ENCODE measurements around the gene PLAU. TPM values are rescaled to one million over a fixed set of nuclear protein-coding genes. Genes with fewer than 3 reads are reported as not detected.

PLAU gene
- total and polyA plus RNA-seq, 2 experiments from 2014 or later = 5.2 to 11.1 TPM

- Histone ChIP-seq H3K9me3 (ENCODE audit: low read depth) (no peaks in the 10 kb centered on the region), H3K4me3 (no peak overlapping the region), H3K79me2 (no peaks in the 10 kb centered on the region), H4K20me1 (ENCODE audit: insufficient read depth, poor library complexity, severe bottlenecking) (no peaks in the 10 kb centered on the region), H3K4me2 (no peak overlapping the region), H3K4me1 (ENCODE audit: insufficient read depth) (peaks cover 6% of the 10 kb centered on the region), H2AFZ (no peak overlapping the region), H3K36me3 (replicated peaks; ENCODE audit: insufficient read depth, low read depth) (no peaks in the 10 kb centered on the region), H3K27ac (no peak overlapping the region), H3K9me2 (replicated peaks; ENCODE audit: insufficient read depth) (no peaks in the 10 kb centered on the region), H3K27me3 (no peaks in the 10 kb centered on the region)
- no peak for DNase-seq (ENCODE audit: low spot score)
- no peak for TF ChIP-seq EZH2phosphoT487 (IDR thresholded peaks at IDR 0.05; ENCODE audit: low read depth, severe bottlenecking, unreplicated experiment)
- TF ChIP-seq EZH2 (IDR thresholded peaks at IDR 0.05; ENCODE audit: borderline replicate concordance) = no peak
- TF ChIP-seq CTCF (IDR thresholded peaks at IDR 0.05; ENCODE audit: poor library complexity) = no peak
- 50% methylated on average over 2 of the region's 2 CpGs for WGBS (ENCODE audit: low lambda C conversion rate, missing lambda C conversion rate)
Measured at GRCh38 chr10:73922864-73923133, 11.9 kb downstream of the PLAU start.

- DNase-seq (ENCODE audit: low spot score) = no peak
- TF ChIP-seq CTCF (IDR thresholded peaks at IDR 0.05; ENCODE audit: poor library complexity) = no peak
- no peak for TF ChIP-seq EZH2 (IDR thresholded peaks at IDR 0.05; ENCODE audit: borderline replicate concordance)
- no peak for TF ChIP-seq EZH2phosphoT487 (IDR thresholded peaks at IDR 0.05; ENCODE audit: low read depth, severe bottlenecking, unreplicated experiment)
- no peaks in the 10 kb centered on the region for H3K9me2 ChIP-seq (replicated peaks; ENCODE audit: insufficient read depth)
- no peaks in the 10 kb centered on the region for H3K9me3 ChIP-seq (ENCODE audit: low read depth)
- WGBS (ENCODE audit: low lambda C conversion rate, missing lambda C conversion rate) = 35% methylated on average over 4 of the region's 4 CpGs
- no peak overlapping the region for H3K4me3 ChIP-seq
- no peaks in the 10 kb centered on the region for H4K20me1 ChIP-seq (ENCODE audit: insufficient read depth, poor library complexity, severe bottlenecking)
- H3K79me2 ChIP-seq = no peaks in the 10 kb centered on the region
- no peak overlapping the region for H3K27ac ChIP-seq
- H3K4me2 ChIP-seq = no peak overlapping the region
- peaks cover 6% of the 10 kb centered on the region for H3K4me1 ChIP-seq (ENCODE audit: insufficient read depth)
- no peaks in the 10 kb centered on the region for H3K27me3 ChIP-seq
- no peaks in the 10 kb centered on the region for H3K36me3 ChIP-seq (replicated peaks; ENCODE audit: insufficient read depth, low read depth)
- no peak overlapping the region for H2AFZ ChIP-seq
Measured at GRCh38 chr10:73923935-73924598, 13.1 kb downstream of the PLAU start.

DNA sequence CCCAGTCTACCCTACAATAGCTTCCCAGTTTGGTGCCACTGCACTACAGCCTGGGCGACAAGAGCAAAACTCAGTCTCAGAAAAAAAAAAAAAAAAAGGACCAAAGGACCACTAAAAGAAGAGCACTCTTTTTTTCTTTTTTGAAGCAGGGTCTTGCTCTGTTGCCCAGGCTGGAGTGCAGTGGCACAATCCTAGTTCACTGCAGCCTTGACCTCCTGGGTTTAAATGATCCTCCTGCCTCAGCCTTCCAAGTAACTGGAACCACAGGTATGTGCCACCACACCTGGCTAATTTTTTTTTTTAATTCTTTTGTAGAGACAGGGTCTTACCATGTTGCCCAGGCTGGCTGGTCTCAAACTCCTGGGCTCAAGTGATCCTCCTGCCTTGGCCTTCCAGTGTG is 14.0 kb downstream of the PLAU start:
- no peak overlapping the region for H3K27ac ChIP-seq
- H4K20me1 ChIP-seq (ENCODE audit: insufficient read depth, poor library complexity, severe bottlenecking) = no peaks in the 10 kb centered on the region
- WGBS (ENCODE audit: low lambda C conversion rate, missing lambda C conversion rate) = 89% methylated on average over 1 of the region's 1 CpG
- H3K36me3 ChIP-seq (replicated peaks; ENCODE audit: insufficient read depth, low read depth) = no peaks in the 10 kb centered on the region
- no peak overlapping the region for H3K4me2 ChIP-seq
- DNase-seq (ENCODE audit: low spot score) = no peak
- no peaks in the 10 kb centered on the region for H3K9me2 ChIP-seq (replicated peaks; ENCODE audit: insufficient read depth)
- no peak overlapping the region for H3K4me3 ChIP-seq
- H3K27me3 ChIP-seq = no peaks in the 10 kb centered on the region
- H3K4me1 ChIP-seq (ENCODE audit: insufficient read depth) = peaks cover 3% of the 10 kb centered on the region
- H3K9me3 ChIP-seq (ENCODE audit: low read depth) = no peaks in the 10 kb centered on the region
- H2AFZ ChIP-seq = no peak overlapping the region
- TF ChIP-seq EZH2phosphoT487 (IDR thresholded peaks at IDR 0.05; ENCODE audit: low read depth, severe bottlenecking, unreplicated experiment) (no peak), CTCF (IDR thresholded peaks at IDR 0.05; ENCODE audit: poor library complexity) (no peak), EZH2 (IDR thresholded peaks at IDR 0.05; ENCODE audit: borderline replicate concordance) (no peak)
- H3K79me2 ChIP-seq = no peaks in the 10 kb centered on the region

All from hepatocyte (in vitro differentiated cells).